ENCODE measurements around the gene APLF. TPM values are rescaled to one million over a fixed set of nuclear protein-coding genes. Genes with fewer than 3 reads are reported as not detected.
"Not testable (repeated sequence)": the region's sequence is repeated elsewhere in the genome, so short reads cannot be mapped to it uniquely, and the experiment has no call there.

APLF gene
- total and polyA plus RNA-seq, 7 donors = 0.52 to 4.3 (median 2.8) TPM

- DNase-seq (no peak), ATAC-seq (no peak)
- WGBS, 3 donors = 74 to 80% (median 75%) methylated on average over 4 of the region's 4 CpGs
- H3K27me3 ChIP-seq (ENCODE audit: insufficient read depth in 3 of 3, low read length in 2 of 3) = no peaks in the 10 kb centered on the region
- H3K4me1 ChIP-seq = no peaks in the 10 kb centered on the region
- no peak for TF ChIP-seq CTCF (IDR thresholded peaks at IDR 0.05)
- peaks cover 0 to 5% of the 10 kb centered on the region in 2 donors for H3K36me3 ChIP-seq (ENCODE audit: insufficient read depth in 1 of 2, low read depth in 1 of 2)
- no peak overlapping the region for H3K27ac ChIP-seq
- H3K4me3 ChIP-seq = no peak overlapping the region
- intact Hi-C loops (cut with DNase I) = no loop called here
- H3K9me3 ChIP-seq = no peaks in the 10 kb centered on the region
Measured at GRCh38 chr2:68565858-68566257, 98.5 kb downstream of the APLF start.

GRCh38 chr2:68566362-68566761 lies 99.0 kb downstream of the APLF start:
- Histone ChIP-seq H3K4me1 (no peaks in the 10 kb centered on the region), H3K27ac (no peak overlapping the region), H3K4me3 (no peak overlapping the region), H3K27me3 (ENCODE audit: insufficient read depth in 3 of 3, low read length in 2 of 3) (no peaks in the 10 kb centered on the region), H3K9me3 (no peaks in the 10 kb centered on the region), H3K36me3 (ENCODE audit: insufficient read depth in 1 of 2, low read depth in 1 of 2) (peaks cover 0 to 5% of the 10 kb centered on the region in 2 donors)
- no peak for TF ChIP-seq CTCF (IDR thresholded peaks at IDR 0.05)
- DNase-seq (no peak), ATAC-seq (no peak)
- 85 to 94% (median 90%) methylated on average over 3 of the region's 3 CpGs for WGBS, 3 donors
- intact Hi-C loops (cut with DNase I) = no loop called here

GRCh38 chr2:68568116-68568515 lies 100.7 kb downstream of the APLF start:
- 95 to 97% (median 96%) methylated on average over 1 of the region's 1 CpG for WGBS, 3 donors
- no peak for ATAC-seq
- intact Hi-C loops (cut with DNase I) = no loop called here
- Histone ChIP-seq H3K36me3 (ENCODE audit: insufficient read depth in 1 of 2, low read depth in 1 of 2) (peaks cover 0 to 5% of the 10 kb centered on the region in 2 donors), H3K4me1 (no peaks in the 10 kb centered on the region), H3K9me3 (no peaks in the 10 kb centered on the region), H3K27ac (no peak overlapping the region), H3K4me3 (no peak overlapping the region), H3K27me3 (ENCODE audit: insufficient read depth in 3 of 3, low read length in 2 of 3) (no peaks in the 10 kb centered on the region)
- no peak for TF ChIP-seq CTCF (IDR thresholded peaks at IDR 0.05)
- DNase-seq = no peak

- no peak for TF ChIP-seq CTCF (IDR thresholded peaks at IDR 0.05)
- intact Hi-C loops (cut with DNase I) = no loop called here
- Histone ChIP-seq H3K27me3 (ENCODE audit: insufficient read depth in 3 of 3, low read length in 2 of 3) (no peaks in the 10 kb centered on the region), H3K36me3 (ENCODE audit: insufficient read depth in 1 of 2, low read depth in 1 of 2) (peaks cover 0 to 5% of the 10 kb centered on the region in 2 donors), H3K27ac (no peak overlapping the region), H3K4me1 (no peaks in the 10 kb centered on the region), H3K9me3 (no peaks in the 10 kb centered on the region), H3K4me3 (no peak overlapping the region)
- ATAC-seq (no peak), DNase-seq (no peak)
- 92 to 100% (median 100%) methylated on average over 1 of the region's 1 CpG for WGBS, 3 donors
Measured at GRCh38 chr2:68569604-68570003, 102.2 kb downstream of the APLF start.

- intact Hi-C loops (cut with DNase I) = not testable (repeated sequence)
Measured at GRCh38 chr2:68570434-68570833, 103.0 kb downstream of the APLF start.

More at GRCh38 chr2:68570434-68570833, 103.0 kb downstream of the APLF start:
- H3K9me3 ChIP-seq; H3K27me3 ChIP-seq (ENCODE audit: insufficient read depth in 3 of 3, low read length in 2 of 3); H3K4me1 ChIP-seq; H3K36me3 ChIP-seq (ENCODE audit: insufficient read depth in 1 of 2, low read depth in 1 of 2); ATAC-seq; H3K4me3 ChIP-seq; DNase-seq; H3K27ac ChIP-seq: not testable (repeated sequence)
- WGBS, 3 donors = 89 to 98% (median 95%) methylated on average over 4 of the region's 4 CpGs

Data from psoas muscle (tissue), 8 donors.